ENCODE results near the gene LCNL1.
"Not testable (repeated sequence)": the region's sequence is repeated elsewhere in the genome, so short reads cannot be mapped to it uniquely, and the experiment has no call there.

Gene LCNL1

GRCh38 chr9:136995362-136995761 lies 12.6 kb downstream of the LCNL1 start:
- no peak for DNase-seq

GRCh38 chr9:136995772-136996311 lies 13.0 kb downstream of the LCNL1 start:
- no peak for DNase-seq

GRCh38 chr9:136996361-136997292 lies 13.8 kb downstream of the LCNL1 start, which contains the start of gene CLIC3:
Gene CLIC3, minus strand, starts transcription at chr9:136996568. Its CDS starts 25 bp downstream, at chr9:136996543.
- DNase-seq = no peak

- DNase-seq = no peak
Observed at GRCh38 chr9:136997371-136997770, 14.6 kb downstream of the LCNL1 start.

- no peak for DNase-seq
Observed at GRCh38 chr9:136997830-136998234, 15.0 kb downstream of the LCNL1 start.

- DNase-seq = peak; percentile 71
Observed at GRCh38 chr9:137000177-137000930, 17.6 kb downstream of the LCNL1 start.

GRCh38 chr9:137001857-137002645 lies 19.3 kb downstream of the LCNL1 start:
- DNase-seq = no peak

GRCh38 chr9:137002646-137003041 lies 19.9 kb downstream of the LCNL1 start:
- no peak for DNase-seq

- DNase-seq = not testable (repeated sequence)
Observed at GRCh38 chr9:137004285-137004684, 21.5 kb downstream of the LCNL1 start.

- no peak for DNase-seq
Observed at GRCh38 chr9:137006116-137007003, 23.6 kb downstream of the LCNL1 start.

- DNase-seq = no peak
Observed at GRCh38 chr9:137007108-137007815, 24.5 kb downstream of the LCNL1 start.

GRCh38 chr9:137007816-137008270 lies 25.1 kb downstream of the LCNL1 start:
- DNase-seq = no peak

GRCh38 chr9:137008312-137008711 lies 25.5 kb downstream of the LCNL1 start:
- DNase-seq = no peak

- no peak for DNase-seq
Observed at GRCh38 chr9:137009217-137009616, 26.4 kb downstream of the LCNL1 start.

GRCh38 chr9:137009938-137010732 lies 27.3 kb downstream of the LCNL1 start:
- DNase-seq = no peak

GRCh38 chr9:137011156-137011555 lies 28.4 kb downstream of the LCNL1 start:
- DNase-seq = no peak

- no peak for DNase-seq
Observed at GRCh38 chr9:137011907-137012675, 29.3 kb downstream of the LCNL1 start.

- no peak for DNase-seq
Observed at GRCh38 chr9:137012694-137013570, 30.1 kb downstream of the LCNL1 start.

Measured in SIG-M5 (cell line).